Caco-2 (cell line): ENCODE data around the gene IER3IP1. TPM values are rescaled to one million over a fixed set of nuclear protein-coding genes. Genes with fewer than 3 reads are reported as not detected.

Experiments used
- BruUV-seq: library from RNA; stranded (reverse); fragments of 400-500 nt; replicated peaks from 2 replicates; lab custom pipeline; 2021; lab: Mats Ljungman, UMichigan
- CTCF ChIA-PET: fragments of 300-600 bp; sonication (Branson Sonifier 250); formaldehyde crosslinking; loops from one replicate; lab custom pipeline; 2022; ENCODE audit warnings: antibody characterized with exemption; lab: Charles Lee
- POLR2A ChIA-PET: fragments of 300-600 bp; sonication (Branson Sonifier 250); formaldehyde crosslinking; loops from one replicate; lab custom pipeline; 2022; ENCODE audit warnings: antibody characterized with exemption; lab: Charles Lee
- DNase-seq, 2 experiments: peaks; one replicate each; pipeline versions ENCODE4 v3.0.0 to v3.0.0-alpha.2; 2020 to 2022
- H3K27me3 ChIP-seq: replicated peaks from 2 replicates; pipeline ENCODE4 v1.6.0; 2011; ENCODE audit warnings: low read length; ENCODE audit not compliant: control insufficient read depth, insufficient read depth
- H3K36me3 ChIP-seq: 2 replicates; pipeline ENCODE4 v1.5.1; 2011; ENCODE audit warnings: low read length; ENCODE audit not compliant: control insufficient read depth, insufficient read depth
- H3K4me1 ChIP-seq: fragments of 250-450 bp; sonication (Bioruptor Pico); 2 replicates; pipeline ENCODE4 v1.5.1; 2020; ENCODE audit warnings: mild to moderate bottlenecking
- H3K4me3 ChIP-seq: 2 replicates; pipeline ENCODE4 v1.5.1; 2011; ENCODE audit warnings: low read depth, mild to moderate bottlenecking, control low read depth, low read length
- H3K9me3 ChIP-seq: fragments of 250-450 bp; sonication (Bioruptor Pico); 2 replicates; pipeline ENCODE4 v1.5.1; 2020; ENCODE audit warnings: mild to moderate bottlenecking, moderate library complexity
- H3K27ac Mint-ChIP-seq: one replicate; pipeline ENCODE4 v1.8.0; 2022; ENCODE audit warnings: mixed read lengths; ENCODE audit not compliant: unreplicated experiment
- H3K27me3 Mint-ChIP-seq: one replicate; pipeline ENCODE4 v1.8.0; 2022; ENCODE audit warnings: mixed read lengths; ENCODE audit not compliant: insufficient read depth, unreplicated experiment
- H3K36me3 Mint-ChIP-seq: one replicate; pipeline ENCODE4 v1.8.0; 2022; ENCODE audit warnings: mild to moderate bottlenecking, mixed read lengths; ENCODE audit not compliant: insufficient read depth, unreplicated experiment
- H3K4me1 Mint-ChIP-seq: one replicate; pipeline ENCODE4 v1.8.0; 2022; ENCODE audit warnings: low read depth, mixed read lengths; ENCODE audit not compliant: unreplicated experiment
- H3K4me3 Mint-ChIP-seq: one replicate; pipeline ENCODE4 v1.8.0; 2022; ENCODE audit warnings: mild to moderate bottlenecking, moderate library complexity, mixed read lengths; ENCODE audit not compliant: unreplicated experiment
- H3K9me3 Mint-ChIP-seq: one replicate; pipeline ENCODE4 v1.8.0; 2022; ENCODE audit warnings: mixed read lengths; ENCODE audit not compliant: unreplicated experiment
- intact Hi-C: fragments of 100-400 bp; cut with micrococcal nuclease; formaldehyde crosslinking; loops from one replicate; pipeline ENCODE4 v1.10.0; 2022; ENCODE audit not compliant: unreplicated experiment
- total RNA-seq: library from RNA; stranded (reverse); gene quantifications from 2 replicates; pipeline ENCODE4 v1.2.3, GENCODE V29; 2022
- TF ChIP-seq, protein P1 (sequence below), 2 experiments: fragments of 200-600 bp in 1 of 2; IDR thresholded peaks; 1 replicate in 1 of 2; 2 replicates in 1 of 2; pipeline versions ENCODE4 v1.5.1 to v1.8.0; 2011 to 2022; ENCODE audit warnings: antibody characterized with exemption in 1 of 2, control low read depth in 1 of 2, inconsistent platforms in 1 of 2, low read depth in 1 of 2, low read length in 1 of 2, mild to moderate bottlenecking in 1 of 2, moderate library complexity in 1 of 2; ENCODE audit not compliant: insufficient read depth in 1 of 2, severe bottlenecking in 1 of 2, unreplicated experiment in 1 of 2

Gene IER3IP1
- total RNA-seq, 1 experiment from 2014 or later, result 5.9 TPM

DNA sequence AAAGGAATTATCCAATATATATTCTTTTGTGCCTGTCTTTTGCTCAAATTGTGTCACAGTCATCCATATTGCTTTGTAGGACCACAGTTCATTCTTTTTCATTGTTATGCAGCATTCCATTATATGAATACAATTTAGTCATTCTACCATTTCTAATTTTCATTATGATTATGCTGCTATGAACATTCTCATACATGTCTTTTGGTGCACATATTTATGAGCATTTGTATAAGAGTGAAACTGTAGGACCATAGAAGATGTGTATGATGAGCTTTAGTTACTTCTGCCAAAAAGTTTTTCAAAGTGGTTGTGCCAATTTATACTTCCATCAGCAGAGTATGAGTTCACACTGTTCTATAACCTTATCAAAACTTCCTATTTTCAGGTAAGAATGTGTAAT, 7.7 kb downstream of the IER3IP1 start:
- Histone ChIP-seq H3K27me3 (no peaks in the 10 kb centered on the region), H3K4me1 (no peaks in the 10 kb centered on the region), H3K36me3 (no peaks in the 10 kb centered on the region), H3K4me3 (no peak overlapping the region), H3K9me3 (no peaks in the 10 kb centered on the region)
- Mint-ChIP-seq H3K9me3 (no peaks in the 10 kb centered on the region), H3K4me1 (no peaks in the 10 kb centered on the region), H3K4me3 (no peak overlapping the region), H3K27me3 (no peaks in the 10 kb centered on the region), H3K36me3 (no peaks in the 10 kb centered on the region), H3K27ac (no peak overlapping the region)
- ChIA-PET POLR2A (no interaction called here), CTCF (no interaction called here)
- intact Hi-C loops, result no loop called here
- BruUV-seq, result no TSS peak
- TF ChIP-seq, protein P1, sequence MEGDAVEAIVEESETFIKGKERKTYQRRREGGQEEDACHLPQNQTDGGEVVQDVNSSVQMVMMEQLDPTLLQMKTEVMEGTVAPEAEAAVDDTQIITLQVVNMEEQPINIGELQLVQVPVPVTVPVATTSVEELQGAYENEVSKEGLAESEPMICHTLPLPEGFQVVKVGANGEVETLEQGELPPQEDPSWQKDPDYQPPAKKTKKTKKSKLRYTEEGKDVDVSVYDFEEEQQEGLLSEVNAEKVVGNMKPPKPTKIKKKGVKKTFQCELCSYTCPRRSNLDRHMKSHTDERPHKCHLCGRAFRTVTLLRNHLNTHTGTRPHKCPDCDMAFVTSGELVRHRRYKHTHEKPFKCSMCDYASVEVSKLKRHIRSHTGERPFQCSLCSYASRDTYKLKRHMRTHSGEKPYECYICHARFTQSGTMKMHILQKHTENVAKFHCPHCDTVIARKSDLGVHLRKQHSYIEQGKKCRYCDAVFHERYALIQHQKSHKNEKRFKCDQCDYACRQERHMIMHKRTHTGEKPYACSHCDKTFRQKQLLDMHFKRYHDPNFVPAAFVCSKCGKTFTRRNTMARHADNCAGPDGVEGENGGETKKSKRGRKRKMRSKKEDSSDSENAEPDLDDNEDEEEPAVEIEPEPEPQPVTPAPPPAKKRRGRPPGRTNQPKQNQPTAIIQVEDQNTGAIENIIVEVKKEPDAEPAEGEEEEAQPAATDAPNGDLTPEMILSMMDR (IDR thresholded peaks at IDR 0.05; ENCODE audit: insufficient read depth in 1 of 2, low read depth in 1 of 2, low read length in 1 of 2, severe bottlenecking in 1 of 2, unreplicated experiment in 1 of 2), result no peak
- no peak for DNase-seq

DNA sequence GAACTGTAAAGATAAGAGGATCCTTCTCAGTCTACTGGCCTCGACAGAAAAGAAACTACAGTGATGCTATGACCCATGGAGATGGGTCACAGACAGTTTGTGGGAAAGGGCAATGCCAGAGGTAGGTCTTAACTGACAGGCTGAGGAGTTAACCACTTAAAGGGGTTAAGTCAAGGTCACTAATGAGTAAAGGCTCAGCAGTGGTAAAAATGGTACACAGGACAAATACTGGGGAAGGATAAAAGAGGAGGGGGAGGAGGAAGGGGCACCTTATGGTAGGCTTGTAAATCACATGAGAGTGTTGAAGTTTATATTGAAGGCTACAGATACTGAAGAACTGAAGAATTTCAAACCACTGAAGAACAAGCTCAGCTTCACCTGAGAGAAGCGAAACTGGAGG, 9.9 kb downstream of the IER3IP1 start:
- peaks cover 4% of the 10 kb centered on the region for H3K36me3 Mint-ChIP-seq
- no peaks in the 10 kb centered on the region for H3K27me3 ChIP-seq
- no peaks in the 10 kb centered on the region for H3K4me1 ChIP-seq
- BruUV-seq, result no TSS peak
- H3K4me1 Mint-ChIP-seq, result no peaks in the 10 kb centered on the region
- no peak overlapping the region for H3K27ac Mint-ChIP-seq
- intact Hi-C loops, result no loop called here
- DNase-seq, result no peak
- H3K27me3 Mint-ChIP-seq, result no peaks in the 10 kb centered on the region
- no peaks in the 10 kb centered on the region for H3K9me3 Mint-ChIP-seq
- H3K9me3 ChIP-seq, result no peaks in the 10 kb centered on the region
- ChIA-PET CTCF (no interaction called here), POLR2A (no interaction called here)
- H3K36me3 ChIP-seq, result no peaks in the 10 kb centered on the region
- TF ChIP-seq, protein P1 (IDR thresholded peaks at IDR 0.05; ENCODE audit: insufficient read depth in 1 of 2, low read depth in 1 of 2, low read length in 1 of 2, severe bottlenecking in 1 of 2, unreplicated experiment in 1 of 2), result no peak
- no peak overlapping the region for H3K4me3 ChIP-seq
- no peak overlapping the region for H3K4me3 Mint-ChIP-seq

DNA sequence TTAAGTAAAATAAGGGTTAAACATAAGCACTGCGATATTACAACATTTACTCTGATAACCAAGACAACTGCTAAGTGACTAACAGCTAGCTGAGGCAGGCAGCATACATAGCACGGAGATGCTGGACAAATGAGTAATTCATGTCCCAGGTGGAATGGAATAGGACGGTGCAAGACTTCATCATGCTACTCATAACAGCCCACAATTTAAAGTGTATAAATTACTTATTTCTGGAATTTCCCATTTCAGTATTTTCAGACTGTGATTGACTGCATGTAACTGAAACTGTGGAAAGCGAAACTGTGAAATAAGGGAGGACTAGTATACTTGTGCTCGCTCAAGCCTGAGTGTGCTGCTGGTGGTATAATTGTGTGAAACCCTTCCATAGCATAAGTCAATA, 12.9 kb downstream of the IER3IP1 start:
- intact Hi-C loops, result no loop called here
- Histone ChIP-seq H3K27me3 (no peaks in the 10 kb centered on the region), H3K4me1 (no peaks in the 10 kb centered on the region), H3K36me3 (no peaks in the 10 kb centered on the region), H3K4me3 (no peak overlapping the region), H3K9me3 (no peaks in the 10 kb centered on the region)
- CTCF ChIA-PET, result no interaction called here
- BruUV-seq, result no TSS peak
- POLR2A ChIA-PET, result no interaction called here
- Mint-ChIP-seq H3K27me3 (no peaks in the 10 kb centered on the region), H3K27ac (no peak overlapping the region), H3K4me3 (no peak overlapping the region), H3K9me3 (no peaks in the 10 kb centered on the region), H3K4me1 (no peaks in the 10 kb centered on the region), H3K36me3 (peaks cover 6% of the 10 kb centered on the region)
- TF ChIP-seq, protein P1 (IDR thresholded peaks at IDR 0.05; ENCODE audit: insufficient read depth in 1 of 2, low read depth in 1 of 2, low read length in 1 of 2, severe bottlenecking in 1 of 2, unreplicated experiment in 1 of 2), result no peak
- no peak for DNase-seq
